Endometrial microvascular endothelial cells (primary cell): ENCODE data around the gene MVB12B. TPM values are rescaled to one million over a fixed set of nuclear protein-coding genes. Genes with fewer than 3 reads are reported as not detected.

ENCODE experiments used
- in situ Hi-C: cut with HindIII; loops from 2 replicates; pipeline ENCODE4 v1.10.0; 2017; ENCODE audit warnings: low sequenced_read_pairs, low pct_unique_long_range_greater_than_20kb; ENCODE audit errors: inconsistent ontology term
- total RNA-seq: library from RNA; depleted of rRNA; stranded (reverse); fragments of >200 nt; gene quantifications from one replicate; pipeline ENCODE4 v1.2.3, GENCODE V29; 2015; ENCODE audit errors: inconsistent ontology term

Gene MVB12B
- total RNA-seq, 1 donor from 2014 or later: 5.0 TPM

DNA sequence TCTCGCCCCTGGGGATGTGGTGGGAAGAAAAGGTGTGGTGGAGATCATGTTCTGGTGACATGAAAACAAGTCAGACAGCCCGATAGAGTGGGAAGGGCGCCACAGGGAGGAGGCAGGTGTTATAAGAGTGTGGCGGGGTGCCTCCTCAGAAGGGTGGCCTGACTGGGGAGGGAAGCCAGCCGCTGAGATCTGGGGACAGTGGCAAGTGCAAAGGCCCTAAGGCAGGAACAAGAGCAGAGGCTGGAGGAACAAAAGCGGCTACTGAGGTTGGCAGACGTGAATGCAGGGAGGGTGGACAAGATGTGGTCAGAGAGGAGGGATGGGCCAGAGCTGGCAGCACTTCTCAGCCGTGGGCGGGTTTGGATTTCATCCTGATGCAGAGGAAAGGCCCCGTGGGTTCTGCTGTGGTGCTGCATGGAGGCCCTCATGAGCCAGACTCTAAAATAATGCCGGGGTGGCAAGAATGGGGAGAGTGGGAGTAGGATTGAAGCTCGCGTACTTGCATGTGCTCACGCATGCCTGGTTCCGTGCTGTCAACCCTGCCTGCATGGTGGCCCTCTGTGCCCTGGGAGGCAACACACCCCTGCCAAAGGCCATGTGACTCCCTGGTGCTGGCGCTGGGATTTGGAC, 89.2 kb downstream of the MVB12B start:
- in situ Hi-C loops: no loop called here

- in situ Hi-C loops: no loop called here
Observed at GRCh38 chr9:126417043-126417442, 90.4 kb downstream of the MVB12B start.

- in situ Hi-C loops: no loop called here
Observed at GRCh38 chr9:126417684-126418083, 91.1 kb downstream of the MVB12B start.

GRCh38 chr9:126418608-126419007, 92.0 kb downstream of the MVB12B start:
- in situ Hi-C loops: no loop called here

DNA sequence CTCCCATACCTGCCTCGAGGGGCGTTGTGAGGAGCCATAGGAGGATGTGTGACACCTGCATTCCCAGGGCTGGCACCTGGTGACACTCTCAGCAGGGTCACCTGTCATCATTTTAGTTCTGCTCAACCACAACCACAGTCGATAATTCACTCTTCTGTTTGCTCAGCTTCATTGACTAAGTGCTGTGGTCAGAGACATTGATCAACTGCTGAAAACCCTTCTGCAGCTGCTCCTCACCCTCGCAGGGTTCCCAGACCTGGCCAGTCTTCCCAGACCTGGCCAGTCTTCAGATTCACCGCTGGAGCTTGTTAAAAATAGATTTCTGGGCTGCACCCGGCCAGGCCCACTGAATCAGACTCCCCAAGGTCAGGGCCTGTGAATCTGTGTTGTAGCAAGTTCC, 92.8 kb downstream of the MVB12B start:
- in situ Hi-C loops: no loop called here

DNA sequence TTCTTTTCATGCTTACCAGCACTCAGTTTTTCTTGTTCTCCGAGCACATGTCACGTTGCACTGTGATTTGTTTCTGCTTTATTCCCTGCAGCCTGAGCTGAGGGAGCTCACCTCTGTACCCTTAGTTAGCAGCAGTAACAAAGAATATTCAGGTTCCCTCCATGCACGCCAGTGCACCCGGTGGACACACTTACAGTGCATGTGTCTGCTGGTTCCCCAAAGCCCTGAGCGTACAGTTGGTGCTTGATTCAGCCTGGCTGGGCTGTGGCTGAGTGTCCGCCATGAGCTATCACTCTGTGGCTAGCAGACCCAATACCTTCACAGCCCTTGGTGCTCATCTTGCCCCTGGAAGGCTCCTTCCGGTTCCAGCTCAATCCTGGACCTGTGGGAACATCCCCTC, 93.5 kb downstream of the MVB12B start:
- in situ Hi-C loops: no loop called here

DNA sequence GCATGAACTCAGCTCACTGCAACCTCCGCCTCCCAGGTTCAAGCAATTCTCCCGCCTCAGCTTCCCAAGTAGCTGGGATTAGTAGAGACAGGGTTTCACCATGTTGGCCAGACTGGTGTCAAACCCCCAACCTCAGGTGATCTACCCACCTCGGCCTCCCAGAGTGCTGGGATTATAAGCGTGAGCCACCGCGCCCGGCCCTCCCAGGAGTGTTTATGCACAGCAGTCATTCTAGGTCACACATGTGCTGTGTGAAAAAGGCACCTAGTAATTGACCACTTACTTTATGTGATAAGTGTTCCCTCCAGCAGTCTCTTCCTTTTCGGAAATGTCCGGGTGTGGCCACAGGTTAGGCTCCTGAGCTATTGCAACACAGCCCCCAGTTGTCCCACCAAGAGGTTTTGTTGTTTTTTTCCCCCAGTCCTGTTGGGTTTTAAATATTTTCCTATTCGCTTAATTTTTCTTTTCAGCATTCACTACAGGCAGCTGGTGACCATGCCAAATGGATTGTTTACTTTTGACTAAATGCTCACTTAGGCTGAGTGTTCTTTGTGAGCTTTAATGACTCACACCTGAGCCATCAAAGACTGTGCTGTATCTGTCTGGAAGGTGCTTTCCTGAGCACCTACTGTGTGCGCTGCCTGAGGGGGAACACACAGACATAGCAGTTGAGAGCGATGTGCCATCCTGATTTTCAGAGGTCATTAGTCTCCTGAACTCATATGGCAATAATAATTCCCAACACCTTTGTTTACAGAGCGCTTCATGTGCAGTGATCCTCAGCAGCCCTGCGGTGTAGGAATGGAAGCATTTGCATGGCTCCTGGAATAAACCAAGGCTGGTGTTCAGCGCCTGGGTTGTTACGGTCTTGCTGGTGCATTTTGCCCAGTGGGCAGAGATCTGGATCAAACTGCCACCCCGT, 94.3 kb downstream of the MVB12B start:
- in situ Hi-C loops: no loop called here

DNA sequence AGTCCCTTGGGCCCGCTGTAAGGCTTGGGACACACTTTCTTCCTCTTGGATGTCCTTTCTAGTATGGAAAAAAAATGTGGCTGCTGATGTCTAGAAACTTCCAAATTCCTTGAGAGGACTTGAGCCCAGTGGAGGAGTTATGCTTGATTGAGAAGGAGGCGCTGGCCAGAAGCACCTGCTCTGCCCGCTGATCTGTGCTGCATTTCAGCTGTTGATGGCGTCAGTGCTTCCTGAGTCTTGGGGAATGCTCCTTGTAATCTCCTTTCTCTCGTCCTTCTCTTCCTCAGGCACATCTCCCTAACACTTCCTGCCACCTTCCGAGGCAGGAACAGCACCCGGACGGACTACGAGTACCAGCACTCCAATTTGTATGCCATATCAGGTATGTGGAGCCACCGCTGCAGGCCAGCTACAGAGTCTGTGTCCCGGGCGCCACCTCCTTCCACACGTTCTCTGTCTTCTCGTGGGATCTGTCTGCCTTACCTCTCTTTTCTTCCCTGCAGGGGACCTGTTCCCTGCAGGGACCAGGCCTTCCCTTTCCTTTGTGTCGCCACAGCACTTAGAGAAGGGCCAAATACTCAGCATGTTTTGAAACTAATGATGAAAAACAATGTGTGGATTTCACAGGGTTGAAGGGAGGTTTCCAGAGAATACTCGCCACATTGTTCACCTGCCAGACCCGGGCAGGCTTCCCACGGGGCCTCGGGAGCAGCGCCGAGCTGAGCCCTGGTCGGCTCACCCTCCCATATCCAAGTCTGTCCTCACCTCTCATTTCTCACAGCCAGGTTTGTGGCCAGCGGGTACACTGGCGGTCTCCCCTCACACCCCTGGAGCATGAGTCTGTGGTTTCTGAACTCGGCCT, 95.2 kb downstream of the MVB12B start:
- in situ Hi-C loops: no loop called here

DNA sequence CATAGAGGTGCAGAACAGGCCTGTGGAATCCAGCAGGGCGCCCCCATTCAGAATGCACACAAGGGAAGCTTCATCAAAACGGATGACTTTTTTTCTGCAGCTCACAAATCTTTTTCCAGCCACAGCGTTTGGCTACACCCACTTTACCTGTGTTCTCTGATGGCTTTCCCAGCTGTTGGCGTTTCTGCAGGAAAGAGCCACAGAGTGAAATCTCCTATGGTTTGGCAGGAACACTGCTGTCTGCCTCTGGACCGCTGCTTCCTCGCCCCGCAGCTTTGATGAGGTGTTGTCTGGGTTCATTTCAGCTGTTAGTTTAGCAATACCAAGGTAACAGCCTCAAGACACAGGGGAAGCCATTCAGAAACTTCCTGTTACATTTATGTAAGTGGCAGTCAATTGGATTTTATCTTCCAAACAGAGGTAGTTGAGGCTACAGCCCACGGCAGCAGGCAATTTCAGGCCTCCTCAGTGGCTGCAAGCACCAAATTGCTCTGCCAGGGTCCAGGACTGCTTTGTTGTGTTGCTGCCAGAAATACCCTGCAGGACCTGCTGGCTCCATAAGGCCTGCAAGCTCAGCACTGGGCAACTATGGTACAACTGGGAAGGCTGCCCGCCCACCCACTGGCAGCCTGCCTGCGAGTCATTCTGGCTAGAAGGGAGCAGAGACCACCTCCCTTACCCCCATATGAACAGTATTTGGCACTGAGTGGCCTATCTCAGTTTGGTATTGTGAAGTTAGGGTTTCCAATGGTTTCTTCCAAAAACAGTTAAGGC, 96.7 kb downstream of the MVB12B start:
- in situ Hi-C loops: no loop called here

- in situ Hi-C loops: no loop called here
Observed at GRCh38 chr9:126423916-126424185, 97.2 kb downstream of the MVB12B start.

GRCh38 chr9:126424511-126424910, 97.9 kb downstream of the MVB12B start:
- in situ Hi-C loops: no loop called here

- in situ Hi-C loops: no loop called here
Observed at GRCh38 chr9:126428534-126429175, 102.0 kb downstream of the MVB12B start.

- in situ Hi-C loops: no loop called here
Observed at GRCh38 chr9:126429190-126429589, 102.6 kb downstream of the MVB12B start.

- in situ Hi-C loops: no loop called here
Observed at GRCh38 chr9:126430124-126430523, 103.5 kb downstream of the MVB12B start.

GRCh38 chr9:126431077-126431742, 104.6 kb downstream of the MVB12B start:
- in situ Hi-C loops: no loop called here

GRCh38 chr9:126432659-126433058, 106.0 kb downstream of the MVB12B start:
- in situ Hi-C loops: no loop called here

DNA sequence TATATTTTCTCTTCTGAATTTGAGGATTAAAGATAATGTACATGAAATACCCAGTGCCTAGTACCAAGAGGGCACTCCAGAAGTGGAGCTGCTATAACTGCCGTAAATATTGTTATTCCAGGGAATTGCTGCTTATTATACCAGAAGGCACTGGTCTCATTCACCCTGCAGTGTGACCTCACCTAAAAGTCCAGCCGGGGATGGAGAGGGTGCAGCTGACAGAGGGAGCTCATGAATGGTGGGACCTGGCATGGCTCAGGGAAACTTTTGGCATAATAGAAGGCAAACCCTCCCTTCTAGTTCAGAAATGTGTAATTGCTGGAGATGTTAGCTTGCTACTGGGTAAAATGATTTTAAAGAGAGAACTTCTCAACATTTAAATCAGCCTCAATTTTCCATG, 108.5 kb downstream of the MVB12B start:
- in situ Hi-C loops: no loop called here

- in situ Hi-C loops: no loop called here
Observed at GRCh38 chr9:126435626-126436025, 109.0 kb downstream of the MVB12B start.
